Measurements from ENCODE around the gene AMH. TPM values are rescaled to one million over a fixed set of nuclear protein-coding genes. Genes with fewer than 3 reads are reported as not detected.

AMH gene
- total and polyA plus RNA-seq, 2 of the 13 experiments (the other 11 are each of a cell fraction or from before 2014, with no cell fraction given), result 0.03 to 0.18 TPM

DNA sequence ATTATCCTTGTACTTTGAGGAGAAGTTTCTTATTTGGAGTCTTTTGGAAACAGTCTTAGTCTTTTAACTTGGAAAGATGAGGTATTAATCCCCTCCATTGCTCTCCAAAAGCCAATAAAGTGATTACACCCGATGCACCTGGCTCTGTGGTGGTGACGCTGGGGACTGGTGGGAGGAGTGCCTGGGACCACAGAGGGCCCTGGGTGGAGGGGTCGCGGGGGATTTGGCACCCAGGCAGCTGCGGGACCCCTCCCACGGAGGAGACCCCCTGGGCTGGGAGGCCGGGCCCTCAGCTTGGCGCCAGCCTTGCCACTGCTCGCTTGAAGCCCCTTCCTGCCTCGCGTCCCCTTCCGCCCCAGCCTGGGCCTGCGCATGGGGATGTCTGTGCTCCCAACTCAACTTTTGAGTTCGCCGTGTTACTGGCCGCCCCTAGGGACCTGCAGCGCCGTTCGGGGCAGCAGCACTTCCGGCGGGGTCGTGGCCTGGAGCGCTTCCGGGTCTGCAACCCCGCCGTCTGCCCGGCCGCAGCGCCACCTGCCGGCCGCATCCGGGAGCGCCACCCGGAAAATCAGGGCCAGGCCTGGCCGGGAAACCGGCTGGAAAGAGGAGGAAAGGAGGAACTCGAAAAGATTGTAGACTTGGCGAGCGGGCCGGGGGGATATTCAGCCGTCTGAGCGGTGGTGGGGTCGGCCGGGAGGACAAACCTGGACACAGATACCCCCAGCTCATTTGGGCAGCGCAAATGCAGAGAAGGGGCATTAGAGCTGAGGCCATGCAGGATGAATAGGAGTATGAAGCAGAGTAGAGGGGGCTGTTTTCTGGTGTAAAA lies 24.4 kb downstream of the AMH start (continued):
- TF ChIP-seq, protein P1, sequence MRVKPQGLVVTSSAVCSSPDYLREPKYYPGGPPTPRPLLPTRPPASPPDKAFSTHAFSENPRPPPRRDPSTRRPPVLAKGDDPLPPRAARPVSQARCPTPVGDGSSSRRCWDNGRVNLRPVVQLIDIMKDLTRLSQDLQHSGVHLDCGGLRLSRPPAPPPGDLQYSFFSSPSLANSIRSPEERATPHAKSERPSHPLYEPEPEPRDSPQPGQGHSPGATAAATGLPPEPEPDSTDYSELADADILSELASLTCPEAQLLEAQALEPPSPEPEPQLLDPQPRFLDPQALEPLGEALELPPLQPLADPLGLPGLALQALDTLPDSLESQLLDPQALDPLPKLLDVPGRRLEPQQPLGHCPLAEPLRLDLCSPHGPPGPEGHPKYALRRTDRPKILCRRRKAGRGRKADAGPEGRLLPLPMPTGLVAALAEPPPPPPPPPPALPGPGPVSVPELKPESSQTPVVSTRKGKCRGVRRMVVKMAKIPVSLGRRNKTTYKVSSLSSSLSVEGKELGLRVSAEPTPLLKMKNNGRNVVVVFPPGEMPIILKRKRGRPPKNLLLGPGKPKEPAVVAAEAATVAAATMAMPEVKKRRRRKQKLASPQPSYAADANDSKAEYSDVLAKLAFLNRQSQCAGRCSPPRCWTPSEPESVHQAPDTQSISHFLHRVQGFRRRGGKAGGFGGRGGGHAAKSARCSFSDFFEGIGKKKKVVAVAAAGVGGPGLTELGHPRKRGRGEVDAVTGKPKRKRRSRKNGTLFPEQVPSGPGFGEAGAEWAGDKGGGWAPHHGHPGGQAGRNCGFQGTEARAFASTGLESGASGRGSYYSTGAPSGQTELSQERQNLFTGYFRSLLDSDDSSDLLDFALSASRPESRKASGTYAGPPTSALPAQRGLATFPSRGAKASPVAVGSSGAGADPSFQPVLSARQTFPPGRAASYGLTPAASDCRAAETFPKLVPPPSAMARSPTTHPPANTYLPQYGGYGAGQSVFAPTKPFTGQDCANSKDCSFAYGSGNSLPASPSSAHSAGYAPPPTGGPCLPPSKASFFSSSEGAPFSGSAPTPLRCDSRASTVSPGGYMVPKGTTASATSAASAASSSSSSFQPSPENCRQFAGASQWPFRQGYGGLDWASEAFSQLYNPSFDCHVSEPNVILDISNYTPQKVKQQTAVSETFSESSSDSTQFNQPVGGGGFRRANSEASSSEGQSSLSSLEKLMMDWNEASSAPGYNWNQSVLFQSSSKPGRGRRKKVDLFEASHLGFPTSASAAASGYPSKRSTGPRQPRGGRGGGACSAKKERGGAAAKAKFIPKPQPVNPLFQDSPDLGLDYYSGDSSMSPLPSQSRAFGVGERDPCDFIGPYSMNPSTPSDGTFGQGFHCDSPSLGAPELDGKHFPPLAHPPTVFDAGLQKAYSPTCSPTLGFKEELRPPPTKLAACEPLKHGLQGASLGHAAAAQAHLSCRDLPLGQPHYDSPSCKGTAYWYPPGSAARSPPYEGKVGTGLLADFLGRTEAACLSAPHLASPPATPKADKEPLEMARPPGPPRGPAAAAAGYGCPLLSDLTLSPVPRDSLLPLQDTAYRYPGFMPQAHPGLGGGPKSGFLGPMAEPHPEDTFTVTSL (CRISPR knock-in tag; IDR thresholded peaks at IDR 0.05; ENCODE audit: borderline replicate concordance), result no peak; the same call in 1 of the 2 replicates
- TF ChIP-seq KDM5A (IDR thresholded peaks at IDR 0.05; ENCODE audit: borderline replicate concordance, low read length) (peak; percentile 41; the same call in 1 of the 2 replicates), ZNF10 (CRISPR knock-in tag; IDR thresholded peaks at IDR 0.05; ENCODE audit: borderline replicate concordance, low read depth) (no peak), SRSF1 (optimal IDR thresholded peaks at IDR 0.05; ENCODE audit: low read depth, low read length) (no peak), ZNF430 (CRISPR knock-in tag; IDR thresholded peaks at IDR 0.05) (0 out of 2 replicates have a peak, but pooled peaks have one; percentile 62), SRF (IDR thresholded peaks at IDR 0.05; ENCODE audit: low read depth, low read length) (no peak), ARID4A (CRISPR knock-in tag; IDR thresholded peaks at IDR 0.05; ENCODE audit: borderline replicate concordance) (peak; percentile 86; the same call in 1 of the 2 replicates), ETV5 (CRISPR knock-in tag; IDR thresholded peaks at IDR 0.05; ENCODE audit: borderline replicate concordance) (peak; percentile 90), ZNF639 (CRISPR knock-in tag; conservative IDR thresholded peaks at IDR 0.05) (no peak)
- TF ChIP-seq, protein P2, sequence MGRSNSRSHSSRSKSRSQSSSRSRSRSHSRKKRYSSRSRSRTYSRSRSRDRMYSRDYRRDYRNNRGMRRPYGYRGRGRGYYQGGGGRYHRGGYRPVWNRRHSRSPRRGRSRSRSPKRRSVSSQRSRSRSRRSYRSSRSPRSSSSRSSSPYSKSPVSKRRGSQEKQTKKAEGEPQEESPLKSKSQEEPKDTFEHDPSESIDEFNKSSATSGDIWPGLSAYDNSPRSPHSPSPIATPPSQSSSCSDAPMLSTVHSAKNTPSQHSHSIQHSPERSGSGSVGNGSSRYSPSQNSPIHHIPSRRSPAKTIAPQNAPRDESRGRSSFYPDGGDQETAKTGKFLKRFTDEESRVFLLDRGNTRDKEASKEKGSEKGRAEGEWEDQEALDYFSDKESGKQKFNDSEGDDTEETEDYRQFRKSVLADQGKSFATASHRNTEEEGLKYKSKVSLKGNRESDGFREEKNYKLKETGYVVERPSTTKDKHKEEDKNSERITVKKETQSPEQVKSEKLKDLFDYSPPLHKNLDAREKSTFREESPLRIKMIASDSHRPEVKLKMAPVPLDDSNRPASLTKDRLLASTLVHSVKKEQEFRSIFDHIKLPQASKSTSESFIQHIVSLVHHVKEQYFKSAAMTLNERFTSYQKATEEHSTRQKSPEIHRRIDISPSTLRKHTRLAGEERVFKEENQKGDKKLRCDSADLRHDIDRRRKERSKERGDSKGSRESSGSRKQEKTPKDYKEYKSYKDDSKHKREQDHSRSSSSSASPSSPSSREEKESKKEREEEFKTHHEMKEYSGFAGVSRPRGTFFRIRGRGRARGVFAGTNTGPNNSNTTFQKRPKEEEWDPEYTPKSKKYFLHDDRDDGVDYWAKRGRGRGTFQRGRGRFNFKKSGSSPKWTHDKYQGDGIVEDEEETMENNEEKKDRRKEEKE (IDR thresholded peaks at IDR 0.05), result no peak

Data from HepG2 (cell line).